Measurements from ENCODE around the gene C2orf74.

GRCh38 chr2:61151436-61151835 is 10.6 kb upstream of the C2orf74 start:
- TF ChIP-seq CTCF (IDR thresholded peaks at IDR 0.05): no peak
- no peak for TF ChIP-seq POLR2A (IDR thresholded peaks at IDR 0.05)
